ENCODE measurements around the gene PCOLCE2.

DNA sequence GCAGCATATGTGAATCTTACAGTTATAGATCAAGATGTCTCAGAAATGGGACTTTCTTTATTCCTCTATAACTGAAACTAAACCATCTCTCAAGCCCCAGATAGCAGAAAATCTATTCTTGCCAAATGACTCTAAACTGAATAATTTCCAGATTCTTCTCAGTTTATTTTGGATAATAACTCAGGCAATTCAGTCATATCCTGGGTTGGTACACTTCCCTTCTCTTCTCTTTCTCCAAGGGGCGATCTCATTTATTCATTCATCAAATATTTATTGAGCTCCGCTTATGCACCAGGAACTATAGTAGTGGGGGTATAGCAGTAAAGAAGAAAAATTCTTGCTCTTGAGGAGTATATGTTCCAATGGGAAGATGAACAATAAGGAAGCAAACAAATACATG is 13.5 kb upstream of the PCOLCE2 start:
- TF ChIP-seq, protein P1, sequence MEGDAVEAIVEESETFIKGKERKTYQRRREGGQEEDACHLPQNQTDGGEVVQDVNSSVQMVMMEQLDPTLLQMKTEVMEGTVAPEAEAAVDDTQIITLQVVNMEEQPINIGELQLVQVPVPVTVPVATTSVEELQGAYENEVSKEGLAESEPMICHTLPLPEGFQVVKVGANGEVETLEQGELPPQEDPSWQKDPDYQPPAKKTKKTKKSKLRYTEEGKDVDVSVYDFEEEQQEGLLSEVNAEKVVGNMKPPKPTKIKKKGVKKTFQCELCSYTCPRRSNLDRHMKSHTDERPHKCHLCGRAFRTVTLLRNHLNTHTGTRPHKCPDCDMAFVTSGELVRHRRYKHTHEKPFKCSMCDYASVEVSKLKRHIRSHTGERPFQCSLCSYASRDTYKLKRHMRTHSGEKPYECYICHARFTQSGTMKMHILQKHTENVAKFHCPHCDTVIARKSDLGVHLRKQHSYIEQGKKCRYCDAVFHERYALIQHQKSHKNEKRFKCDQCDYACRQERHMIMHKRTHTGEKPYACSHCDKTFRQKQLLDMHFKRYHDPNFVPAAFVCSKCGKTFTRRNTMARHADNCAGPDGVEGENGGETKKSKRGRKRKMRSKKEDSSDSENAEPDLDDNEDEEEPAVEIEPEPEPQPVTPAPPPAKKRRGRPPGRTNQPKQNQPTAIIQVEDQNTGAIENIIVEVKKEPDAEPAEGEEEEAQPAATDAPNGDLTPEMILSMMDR (IDR thresholded peaks at IDR 0.05; ENCODE audit: low read depth, low read length, missing input control) = no peak
- TF ChIP-seq, protein P2, sequence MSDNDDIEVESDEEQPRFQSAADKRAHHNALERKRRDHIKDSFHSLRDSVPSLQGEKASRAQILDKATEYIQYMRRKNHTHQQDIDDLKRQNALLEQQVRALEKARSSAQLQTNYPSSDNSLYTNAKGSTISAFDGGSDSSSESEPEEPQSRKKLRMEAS (IDR thresholded peaks at IDR 0.05) = no peak
- TF ChIP-seq YY1 (IDR thresholded peaks at IDR 0.05) (no peak), EGR1 (IDR thresholded peaks at IDR 0.05; ENCODE audit: low read depth in 2 of 2) (no peak)
